ENCODE results near the gene CES4A.

DNA sequence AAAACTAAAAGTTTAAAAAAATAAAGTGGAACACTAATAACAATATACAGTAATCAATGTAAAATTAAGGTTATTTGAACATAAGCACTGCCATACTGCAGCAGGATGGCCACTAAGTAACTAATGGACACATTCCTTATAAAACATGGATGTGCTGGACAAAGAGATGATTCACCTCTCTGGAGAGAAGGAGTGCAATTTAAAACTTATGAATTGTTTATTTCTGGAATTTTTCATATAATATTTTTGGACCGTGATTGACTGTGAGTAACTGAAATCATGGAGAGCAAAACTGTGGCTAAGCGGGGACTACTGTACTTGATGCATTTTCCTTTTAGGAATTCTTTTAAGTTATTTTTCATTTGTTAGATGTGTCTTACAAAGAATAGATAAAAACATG is 62.4 kb downstream of the CES4A start:
- TF ChIP-seq, protein P1, sequence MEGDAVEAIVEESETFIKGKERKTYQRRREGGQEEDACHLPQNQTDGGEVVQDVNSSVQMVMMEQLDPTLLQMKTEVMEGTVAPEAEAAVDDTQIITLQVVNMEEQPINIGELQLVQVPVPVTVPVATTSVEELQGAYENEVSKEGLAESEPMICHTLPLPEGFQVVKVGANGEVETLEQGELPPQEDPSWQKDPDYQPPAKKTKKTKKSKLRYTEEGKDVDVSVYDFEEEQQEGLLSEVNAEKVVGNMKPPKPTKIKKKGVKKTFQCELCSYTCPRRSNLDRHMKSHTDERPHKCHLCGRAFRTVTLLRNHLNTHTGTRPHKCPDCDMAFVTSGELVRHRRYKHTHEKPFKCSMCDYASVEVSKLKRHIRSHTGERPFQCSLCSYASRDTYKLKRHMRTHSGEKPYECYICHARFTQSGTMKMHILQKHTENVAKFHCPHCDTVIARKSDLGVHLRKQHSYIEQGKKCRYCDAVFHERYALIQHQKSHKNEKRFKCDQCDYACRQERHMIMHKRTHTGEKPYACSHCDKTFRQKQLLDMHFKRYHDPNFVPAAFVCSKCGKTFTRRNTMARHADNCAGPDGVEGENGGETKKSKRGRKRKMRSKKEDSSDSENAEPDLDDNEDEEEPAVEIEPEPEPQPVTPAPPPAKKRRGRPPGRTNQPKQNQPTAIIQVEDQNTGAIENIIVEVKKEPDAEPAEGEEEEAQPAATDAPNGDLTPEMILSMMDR (IDR thresholded peaks at IDR 0.05) = no peak
- TF ChIP-seq POLR2A (IDR thresholded peaks at IDR 0.05) = no peak

Data from Peyer's patch (tissue), 4 donors.